SH-SY5Y (cell line): ENCODE results near the gene HTRA3.

Experiments used
- GATA2 ChIP-seq: IDR thresholded peaks from 2 replicates; pipeline ENCODE4 v1.6.1; 2011; ENCODE audit warnings: mild to moderate bottlenecking, low read depth, low read length
- GATA3 ChIP-seq: IDR thresholded peaks from 2 replicates; pipeline ENCODE4 v1.6.1; 2011; ENCODE audit warnings: low read depth, mild to moderate bottlenecking, low read length, moderate library complexity

DNA sequence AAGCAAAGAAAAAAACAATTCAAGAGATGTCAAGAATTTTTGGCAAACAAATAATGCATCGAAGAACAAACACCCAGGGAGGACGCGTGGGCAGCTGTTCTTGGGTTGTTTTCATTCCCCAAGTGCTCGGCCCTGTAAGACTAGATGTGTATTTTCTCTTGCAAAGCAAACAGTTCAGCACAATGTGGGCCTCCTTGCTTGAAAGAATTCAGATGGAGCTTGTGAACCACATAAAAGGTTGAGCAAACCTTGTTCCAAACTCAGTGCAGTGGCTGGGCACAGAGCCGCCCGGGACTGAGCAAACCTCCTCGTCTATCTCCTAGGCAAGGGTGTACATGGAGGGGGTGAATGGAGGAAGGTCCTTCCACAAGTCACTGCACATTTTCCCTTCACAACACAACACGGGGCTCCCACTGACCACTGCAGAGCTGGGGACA, 82.4 kb downstream of the HTRA3 start:
- TF ChIP-seq GATA3 (no peak), GATA2 (no peak)
